ENCODE measurements around the gene LYPD5.

Gene LYPD5

DNA sequence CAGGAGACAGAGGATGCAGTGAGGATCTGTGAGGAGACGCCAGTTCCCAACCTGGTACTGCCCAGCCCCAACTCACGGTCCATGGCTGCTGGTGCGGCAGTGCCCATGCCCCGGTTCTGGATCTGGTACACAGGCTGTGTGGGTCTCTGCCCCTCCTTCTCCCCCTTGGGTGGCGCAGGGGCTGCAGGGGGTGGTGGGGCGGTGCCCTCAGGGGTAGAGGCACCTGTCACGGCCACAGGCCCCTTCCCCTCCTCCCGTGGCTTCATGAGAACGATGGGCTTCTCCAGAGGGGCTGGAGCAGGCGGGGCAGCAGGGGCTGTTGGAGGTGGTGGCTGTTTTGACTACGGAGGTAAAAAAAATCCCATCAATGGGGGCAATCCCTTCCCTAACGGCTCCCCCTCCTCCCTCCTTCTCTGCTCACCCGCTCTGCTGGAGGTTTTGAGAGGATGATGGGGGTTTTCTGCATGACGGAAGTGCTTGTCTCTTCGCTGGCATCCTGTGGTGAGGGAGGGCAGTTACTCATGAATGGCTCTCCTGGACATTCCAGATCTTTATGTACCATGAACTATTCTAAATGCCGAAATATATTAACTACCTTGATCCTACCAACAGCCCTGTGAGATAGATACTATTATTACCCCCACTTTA lies 54.6 kb downstream of the LYPD5 start:
- 0 out of 2 replicates have a peak, but pooled peaks cover 1% of the 10 kb centered on the region for H3F3A ChIP-seq (ENCODE audit: insufficient read depth)
- no peaks in the 10 kb centered on the region for H3K9me3 ChIP-seq (ENCODE audit: insufficient read depth, low read length)
- H3K9me2 ChIP-seq (replicated peaks; ENCODE audit: insufficient read depth, low read length), result no peaks in the 10 kb centered on the region
- H3K9ac ChIP-seq (ENCODE audit: low read length), result no peak overlapping the region
- H3K36me3 ChIP-seq (ENCODE audit: low read length), result peaks cover 9% of the 10 kb centered on the region; the same call in 1 of the 2 replicates
- no peaks in the 10 kb centered on the region for H4K20me1 ChIP-seq (ENCODE audit: low read depth, low read length)
- H2AFZ ChIP-seq (ENCODE audit: low read depth, low read length, severe bottlenecking), result no peak overlapping the region
- no peak overlapping the region for H3K27ac ChIP-seq (ENCODE audit: low read depth, low read length)
- H3K79me2 ChIP-seq (ENCODE audit: insufficient read depth, low read length), result peaks cover under 1% of the 10 kb centered on the region; the same call in 1 of the 2 replicates
- TF ChIP-seq EZH2phosphoT487 (conservative IDR thresholded peaks at IDR 0.05; ENCODE audit: low read length), result no peak
- TF ChIP-seq, protein P1, sequence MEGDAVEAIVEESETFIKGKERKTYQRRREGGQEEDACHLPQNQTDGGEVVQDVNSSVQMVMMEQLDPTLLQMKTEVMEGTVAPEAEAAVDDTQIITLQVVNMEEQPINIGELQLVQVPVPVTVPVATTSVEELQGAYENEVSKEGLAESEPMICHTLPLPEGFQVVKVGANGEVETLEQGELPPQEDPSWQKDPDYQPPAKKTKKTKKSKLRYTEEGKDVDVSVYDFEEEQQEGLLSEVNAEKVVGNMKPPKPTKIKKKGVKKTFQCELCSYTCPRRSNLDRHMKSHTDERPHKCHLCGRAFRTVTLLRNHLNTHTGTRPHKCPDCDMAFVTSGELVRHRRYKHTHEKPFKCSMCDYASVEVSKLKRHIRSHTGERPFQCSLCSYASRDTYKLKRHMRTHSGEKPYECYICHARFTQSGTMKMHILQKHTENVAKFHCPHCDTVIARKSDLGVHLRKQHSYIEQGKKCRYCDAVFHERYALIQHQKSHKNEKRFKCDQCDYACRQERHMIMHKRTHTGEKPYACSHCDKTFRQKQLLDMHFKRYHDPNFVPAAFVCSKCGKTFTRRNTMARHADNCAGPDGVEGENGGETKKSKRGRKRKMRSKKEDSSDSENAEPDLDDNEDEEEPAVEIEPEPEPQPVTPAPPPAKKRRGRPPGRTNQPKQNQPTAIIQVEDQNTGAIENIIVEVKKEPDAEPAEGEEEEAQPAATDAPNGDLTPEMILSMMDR (IDR thresholded peaks at IDR 0.05; ENCODE audit: insufficient read depth, low read length, poor library complexity, severe bottlenecking), result no peak
- no peaks in the 10 kb centered on the region for H3K27me3 ChIP-seq (ENCODE audit: low read length)
- no peak overlapping the region for H3K4me3 ChIP-seq (ENCODE audit: insufficient read depth, low read length, poor library complexity, severe bottlenecking)
- H3K4me2 ChIP-seq (ENCODE audit: low read depth, low read length, poor library complexity, severe bottlenecking), result no peak overlapping the region
